Islet precursor cell (in vitro differentiated cells): ENCODE data around the gene SLC22A1.
"Not testable (repeated sequence)": the region's sequence is repeated elsewhere in the genome, so short reads cannot be mapped to it uniquely, and the experiment has no call there.

Experiments
- DNase-seq: peaks from one replicate; pipeline ENCODE4 v3.0.0-alpha.2; 2018

SLC22A1 gene

GRCh38 chr6:160139420-160139851 is 17.8 kb downstream of the SLC22A1 start:
- peak; percentile 80 for DNase-seq

DNA sequence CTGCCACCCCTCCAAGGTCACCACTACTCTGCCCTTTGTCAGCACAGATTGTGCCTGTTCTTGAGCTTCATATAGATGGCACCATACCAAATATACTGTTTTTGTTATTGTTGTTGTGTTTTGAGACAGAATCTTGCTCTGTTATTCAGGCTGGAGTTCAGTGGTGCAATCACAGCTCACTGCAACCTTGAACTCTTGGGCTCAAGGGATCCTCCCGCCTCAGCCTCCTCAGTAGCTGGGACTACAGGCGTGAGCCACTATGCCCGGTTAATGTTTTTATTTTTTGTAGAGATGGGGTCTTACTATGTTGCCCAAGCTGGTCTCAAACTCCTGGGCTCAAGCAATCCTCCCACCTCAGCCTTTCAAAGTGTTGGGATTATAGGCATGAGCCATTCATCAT is 18.9 kb downstream of the SLC22A1 start:
- DNase-seq, result not testable (repeated sequence)

DNA sequence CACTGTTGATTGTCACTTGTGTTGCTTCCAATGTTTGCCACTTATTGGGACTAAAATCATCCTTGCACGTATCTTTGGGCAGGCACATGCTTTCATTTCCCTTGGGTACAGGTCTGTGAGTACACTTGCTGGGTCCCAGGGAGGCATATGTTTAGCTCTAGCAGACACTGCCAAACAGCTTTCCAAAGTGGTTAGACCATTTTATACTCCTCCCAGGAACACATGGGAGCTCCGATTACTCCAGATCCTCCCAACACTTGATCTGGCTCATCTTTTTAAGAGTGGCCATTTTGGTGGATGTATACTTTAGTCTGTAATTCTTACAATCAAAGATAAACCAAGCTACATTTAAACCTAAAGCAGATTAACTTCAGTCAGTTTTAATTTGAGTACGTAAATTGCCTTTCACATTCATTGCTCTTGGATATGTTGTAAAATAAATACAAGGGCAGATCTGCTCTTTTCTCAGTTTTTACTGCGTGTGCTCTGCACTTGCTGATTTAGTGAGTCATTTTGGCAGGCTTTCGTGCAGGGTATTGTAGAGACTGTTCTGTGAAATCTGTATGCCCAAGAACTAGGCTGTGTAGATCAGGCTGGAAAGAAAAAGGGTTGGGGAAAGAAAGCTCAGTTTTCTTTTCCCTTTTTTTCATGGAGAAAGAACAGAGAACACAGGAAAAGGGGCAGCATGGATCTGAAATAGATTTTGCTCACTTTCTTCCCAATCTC is 19.5 kb downstream of the SLC22A1 start:
- no peak for DNase-seq

DNA sequence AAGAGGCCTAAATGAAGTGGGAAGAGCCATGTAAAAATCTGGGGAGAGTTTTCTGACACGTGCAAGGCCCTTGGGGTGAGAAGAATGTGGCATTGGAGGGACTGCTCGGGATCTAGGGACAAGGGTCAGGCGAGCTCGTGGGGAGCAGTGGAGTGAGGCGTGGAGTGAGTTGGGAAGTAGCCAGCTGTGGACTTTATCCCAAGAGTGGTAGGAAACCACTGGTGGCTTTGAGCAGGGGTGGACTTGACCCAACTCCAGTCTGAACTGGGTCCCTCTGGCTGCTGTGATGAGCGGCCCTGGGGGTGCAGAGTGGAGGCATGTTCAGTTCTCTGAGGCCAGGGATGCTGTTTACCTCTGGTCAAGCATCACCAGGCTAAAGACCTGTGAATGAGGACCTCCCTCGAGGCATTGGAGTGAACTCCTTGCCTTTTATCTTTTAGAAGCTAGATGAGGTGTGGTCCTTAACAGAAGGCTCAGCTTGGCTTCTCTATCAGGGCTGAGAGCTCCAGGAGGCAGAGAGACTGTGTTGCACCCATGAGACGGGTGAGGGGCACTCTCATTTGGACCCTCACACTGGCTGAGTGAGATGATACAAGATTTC is 20.6 kb downstream of the SLC22A1 start:
- no peak for DNase-seq

DNA sequence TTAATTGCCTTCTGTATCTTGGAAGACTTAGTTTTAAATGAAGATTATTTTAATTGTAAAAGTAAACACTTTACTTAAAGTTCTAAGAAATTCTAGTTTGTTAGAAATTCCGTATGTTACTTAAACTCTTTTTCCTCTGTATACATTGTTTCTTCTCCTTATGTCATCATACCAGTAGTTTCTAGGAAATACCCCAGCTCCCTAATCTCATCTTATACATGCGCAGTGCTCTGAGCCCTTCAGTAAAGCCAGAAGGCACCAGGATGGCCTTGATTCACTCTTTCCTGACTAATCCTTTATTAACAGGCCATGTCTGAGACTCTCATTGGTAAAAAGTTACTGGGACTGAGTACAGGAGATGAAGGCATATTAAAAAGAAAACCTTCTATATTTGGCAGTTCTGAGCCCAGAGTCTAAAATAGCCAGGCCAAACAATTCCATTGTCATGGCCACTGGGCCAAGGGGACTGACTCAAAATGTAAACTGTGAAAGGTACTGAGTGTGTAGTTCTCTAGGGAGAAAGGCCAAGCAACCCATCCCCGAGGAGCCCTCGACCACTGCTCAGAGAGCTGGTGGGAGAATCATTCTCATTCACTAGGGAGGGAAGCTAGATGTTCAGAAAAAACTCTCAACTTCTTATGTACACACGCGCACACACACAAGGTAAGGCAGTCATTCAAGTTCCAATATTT is 25.0 kb downstream of the SLC22A1 start:
- no peak for DNase-seq

DNA sequence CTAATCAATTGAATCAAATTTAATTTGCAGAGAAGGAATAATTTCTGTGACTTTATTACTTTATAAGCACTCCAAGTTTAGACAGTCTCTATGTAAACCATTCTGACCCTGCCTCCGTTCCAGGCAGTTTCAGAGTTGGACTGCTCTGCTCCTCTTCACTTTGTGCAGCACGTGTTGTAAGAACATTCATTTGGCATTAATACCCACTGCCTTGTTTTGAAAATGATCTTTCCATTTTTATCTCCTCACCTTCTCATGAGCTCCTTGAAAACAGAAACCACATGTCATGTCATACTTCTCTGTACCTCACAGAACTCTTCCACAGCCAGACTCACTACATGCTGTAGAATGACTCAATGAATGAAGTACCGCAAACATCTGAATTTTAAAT is 25.5 kb downstream of the SLC22A1 start:
- DNase-seq, result no peak

DNA sequence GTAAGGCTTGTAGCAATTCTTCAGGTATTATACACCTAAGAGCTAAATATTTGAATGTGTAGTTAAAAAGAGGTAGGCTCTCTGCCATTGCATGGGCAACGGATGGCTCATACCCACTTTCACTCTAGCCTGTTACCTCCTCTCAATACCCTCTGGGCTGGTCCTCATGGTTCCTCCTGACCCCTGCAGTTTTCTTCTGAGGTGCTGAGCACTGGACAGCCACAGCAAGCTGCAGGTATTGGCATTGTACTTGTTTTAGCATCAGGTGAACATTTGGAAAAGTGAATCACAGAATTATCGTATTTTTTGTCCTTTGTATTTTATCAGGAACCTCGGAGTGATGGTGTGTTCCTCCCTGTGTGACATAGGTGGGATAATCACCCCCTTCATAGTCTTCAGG is 32.9 kb downstream of the SLC22A1 start:
- DNase-seq, result no peak

DNA sequence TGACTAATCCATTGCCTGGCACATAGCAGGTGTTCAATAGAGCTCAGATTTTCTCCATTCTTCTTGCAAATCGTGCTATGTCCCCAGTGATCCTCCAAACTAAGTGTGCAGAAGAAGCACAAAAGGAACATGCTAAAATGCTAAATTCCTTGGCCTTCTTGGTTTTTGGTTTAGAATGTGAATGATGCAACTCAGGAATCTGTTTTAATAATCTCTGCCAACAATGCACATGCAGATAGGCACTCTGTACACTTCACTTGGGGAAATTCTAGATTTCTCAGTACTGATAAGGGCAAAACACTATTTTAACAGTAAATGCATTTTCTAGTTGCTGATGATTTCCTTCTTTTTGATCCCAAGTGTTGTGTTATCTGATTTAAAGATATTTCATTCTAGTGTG is 35.2 kb downstream of the SLC22A1 start:
- no peak for DNase-seq

GRCh38 chr6:160160450-160160849 is 38.8 kb downstream of the SLC22A1 start:
- DNase-seq, result no peak

- DNase-seq, result no peak
Measured at GRCh38 chr6:160160929-160161646, 39.5 kb downstream of the SLC22A1 start.

DNA sequence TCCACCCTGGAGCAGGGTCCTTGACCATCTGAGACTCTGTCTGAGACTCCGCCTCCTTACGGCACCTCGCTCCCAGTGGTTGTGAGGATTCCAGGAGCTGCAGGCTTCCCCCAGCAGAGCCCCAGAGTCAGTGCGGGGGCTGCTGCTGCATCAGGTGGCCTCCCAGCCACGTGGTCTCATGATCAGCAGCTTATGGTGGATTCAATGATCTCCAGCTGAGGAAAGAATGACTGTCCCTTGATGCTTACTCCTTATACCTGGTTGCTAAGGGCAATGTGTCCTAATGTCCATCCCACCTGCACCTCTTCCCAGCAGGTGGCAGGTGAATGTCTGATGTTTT is 40.0 kb downstream of the SLC22A1 start:
- no peak for DNase-seq

DNA sequence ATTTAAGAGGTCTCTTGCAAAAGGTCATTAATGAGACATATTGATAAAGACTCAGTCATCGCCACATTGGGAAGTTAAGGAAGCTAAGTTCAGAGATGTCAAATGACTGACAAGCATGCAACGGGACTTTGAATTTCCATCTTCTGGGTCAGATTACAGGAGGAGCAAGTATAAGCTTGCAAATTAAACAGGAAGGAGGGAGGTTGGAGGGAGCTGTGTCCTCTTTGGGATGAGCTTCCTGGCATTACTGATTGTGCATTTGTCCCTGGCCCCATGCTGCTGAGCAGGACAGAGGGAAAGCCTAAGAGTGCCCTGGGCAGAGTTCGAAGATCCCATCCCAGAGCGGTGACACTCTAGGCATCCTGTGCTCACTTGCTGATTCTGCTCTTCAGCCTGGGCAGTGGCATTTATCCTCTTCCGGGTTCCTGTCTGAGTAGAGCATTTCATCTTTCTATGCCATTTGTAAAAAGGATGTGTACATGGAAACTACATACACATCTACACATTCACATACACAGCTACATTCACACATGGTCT is 40.5 kb downstream of the SLC22A1 start:
- no peak for DNase-seq

- DNase-seq, result no peak
Measured at GRCh38 chr6:160163425-160163824, 41.8 kb downstream of the SLC22A1 start.

- no peak for DNase-seq
Measured at GRCh38 chr6:160163912-160164311, 42.3 kb downstream of the SLC22A1 start.

DNA sequence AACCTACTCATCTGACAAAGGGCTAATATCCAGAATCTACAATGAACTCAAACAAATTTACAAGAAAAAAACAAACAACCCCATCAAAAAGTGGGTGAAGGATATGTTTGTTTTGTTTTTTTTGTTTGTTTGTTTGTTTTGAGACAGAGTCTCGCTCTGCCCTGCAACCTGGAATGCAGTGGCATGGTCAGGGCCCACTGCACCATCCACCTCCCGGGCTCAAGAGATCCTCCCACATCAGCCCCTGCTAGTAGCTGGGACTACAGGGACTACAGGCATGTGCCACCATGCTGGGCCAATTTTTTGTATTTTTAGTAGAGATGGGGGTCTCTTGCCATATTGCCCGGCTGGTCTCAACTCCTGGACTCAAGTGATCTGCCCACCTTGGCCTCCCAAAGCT is 44.3 kb downstream of the SLC22A1 start:
- DNase-seq, result not testable (repeated sequence)

DNA sequence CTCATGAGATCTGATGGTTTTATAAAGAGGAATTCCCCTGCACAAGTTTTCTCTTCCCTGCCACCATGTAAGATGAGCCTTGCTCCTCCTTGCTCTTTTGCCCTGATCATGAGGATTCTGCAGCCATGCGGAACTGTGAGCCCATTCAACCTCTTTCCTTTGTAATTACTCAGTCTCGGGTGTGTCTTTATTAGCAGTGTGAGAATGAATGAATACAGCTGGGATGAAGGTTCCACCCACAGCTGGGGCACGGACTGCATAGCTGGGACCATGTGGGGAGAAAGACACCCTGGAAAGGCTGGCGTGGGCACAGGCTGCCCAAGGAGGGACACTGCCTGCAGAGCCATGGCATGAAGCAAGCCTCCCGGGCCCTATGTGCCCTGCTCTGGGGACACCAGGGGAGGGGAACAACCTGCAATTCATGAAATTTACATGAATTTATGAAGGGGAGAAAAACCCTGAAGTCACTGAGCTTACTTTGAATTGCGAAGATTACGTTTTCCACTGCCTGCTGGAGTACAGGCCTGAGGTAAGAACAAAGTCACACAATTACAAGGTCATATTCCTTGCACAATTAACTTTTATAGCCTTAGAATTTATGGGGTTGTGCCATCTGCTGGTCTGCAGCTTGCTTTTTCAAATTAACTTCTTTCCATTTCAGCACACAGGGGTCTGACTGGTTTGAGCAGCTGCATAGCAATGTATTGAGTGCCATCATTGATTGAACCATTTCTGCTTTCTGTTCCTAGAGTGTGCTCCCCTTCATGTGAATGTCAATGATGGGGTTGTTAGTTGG is 46.2 kb downstream of the SLC22A1 start:
- no peak for DNase-seq

GRCh38 chr6:160170018-160170680 is 48.5 kb downstream of the SLC22A1 start:
- no peak for DNase-seq

DNA sequence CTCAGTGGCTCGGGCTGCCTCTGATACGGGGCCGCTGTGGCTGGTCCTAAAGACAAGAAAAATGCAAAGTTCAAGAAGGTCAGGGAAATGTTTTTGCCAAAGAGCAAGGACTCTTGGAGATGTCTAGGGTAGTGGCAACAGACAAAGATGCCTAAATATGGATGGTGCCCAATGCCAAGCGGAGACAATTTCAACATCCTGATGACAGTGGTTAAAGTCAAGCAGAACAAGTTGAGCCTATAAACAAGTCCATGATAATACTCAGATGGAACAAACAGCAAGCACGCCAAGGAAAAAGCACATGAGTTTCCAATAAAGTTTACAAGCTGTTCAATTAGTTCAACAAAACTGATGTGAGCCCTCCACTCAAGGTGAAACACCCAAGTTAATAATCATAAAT is 51.1 kb downstream of the SLC22A1 start:
- no peak for DNase-seq

- DNase-seq, result peak; percentile 71
Measured at GRCh38 chr6:160173806-160174527, 52.4 kb downstream of the SLC22A1 start.

GRCh38 chr6:160174681-160175080 is 53.1 kb downstream of the SLC22A1 start:
- no peak for DNase-seq

GRCh38 chr6:160177220-160177619 is 55.6 kb downstream of the SLC22A1 start:
- no peak for DNase-seq
